Adrenal gland (tissue), 12 donors: ENCODE results near the gene PTCHD1. TPM values are rescaled to one million over a fixed set of nuclear protein-coding genes. Genes with fewer than 3 reads are reported as not detected.

Source experiments
- DNase-seq, 7 donors: peaks; one replicate each; pipeline ENCODE4 v3.0.0-alpha.2; 2019 to 2020
- H3K27ac ChIP-seq, 5 donors: fragments of 200-600 bp; sonication (generic) in 4 of 5; 1 replicate in 3 of 5; 2 replicates in 2 of 5; pipeline versions ENCODE4 v1.5.1 to v1.8.0; 2016 to 2020; ENCODE audit warnings: mild to moderate bottlenecking in 1 of 5
- H3K27me3 ChIP-seq: fragments of 200-600 bp; 2 replicates; pipeline ENCODE4 v1.8.0; 2021
- H3K36me3 ChIP-seq, 2 donors: fragments of 200-600 bp; replicated peaks in 1 of 2; 1 replicate in 1 of 2; 2 replicates in 1 of 2; pipeline versions ENCODE4 v1.5.1 to v1.8.0; 2018 to 2022
- H3K4me1 ChIP-seq, 2 donors: fragments of 200-600 bp; replicated peaks in 1 of 2; 1 replicate in 1 of 2; 2 replicates in 1 of 2; pipeline versions ENCODE4 v1.5.1 to v1.8.0; 2018 to 2021
- H3K4me3 ChIP-seq, 4 donors: fragments of 200-600 bp; sonication (generic) in 3 of 4; one replicate each; pipeline ENCODE4 v1.5.1; 2016 to 2018
- H3K9me3 ChIP-seq, 3 donors: fragments of 200-600 bp; sonication (generic) in 1 of 3; replicated peaks in 1 of 3; 1 replicate in 2 of 3; 2 replicates in 1 of 3; pipeline versions ENCODE4 v1.5.1 to v1.8.0; 2016 to 2021
- POLR2A ChIP-seq, 2 donors: fragments of 450-650 bp; IDR thresholded peaks; one replicate each; pipeline ENCODE4 v1.6.1; 2017; ENCODE audit warnings: antibody characterized with exemption in 2 of 2, mild to moderate bottlenecking in 2 of 2, moderate library complexity in 1 of 2
- WGBS, 4 donors: extraction: QIAGEN DNeasy Blood & Tissue Kit in 2 of 4; methylation state at CpG; one replicate each; pipeline versions ENCODE4 v1.1.5 to v1.1.7; 2013 to 2017; 5-methylcytosine and 5-hydroxymethylcytosine counted together
- intact Hi-C, 2 donors: fragments of 100-400 bp; cut with DNase I; formaldehyde crosslinking; loops; one replicate each; pipeline versions ENCODE4 v1.14.1 to v1.15.0; 2022 to 2023
- polyA plus RNA-seq, 3 donors: library from polyadenylated mRNA; stranded (reverse); fragments of 200-250 nt in 2 of 3; fragments of 350-450 nt in 1 of 3; fragmentation: Illumina TruSeq in 1 of 3; extraction: RNeasy Lipid Tissue Mini Kit (QIAGEN cat#74804) in 1 of 3; gene quantifications; one replicate each; pipeline ENCODE4 v1.2.3, GENCODE V29; 2013 to 2014
- total RNA-seq, 9 donors: library from RNA; depleted of rRNA in 4 of 9; stranded (reverse); fragments of >200 nt in 4 of 9; fragments of 120-200 nt in 1 of 9; fragmentation: NEBNext Ultra II Directional in 1 of 9; extraction: Animal tissue kit (Norgen Biotek cat#: 25700) in 1 of 9; gene quantifications; one replicate each; pipeline versions ENCODE4 v1.1.0 to v1.2.4, GENCODE V29; 2013 to 2023
- TF ChIP-seq, protein P1 (sequence below), 6 experiments: fragments of 450-650 bp in 4 of 6; fragments of 200-600 bp in 2 of 6; sonication (generic) in 1 of 6; IDR thresholded peaks; 1 replicate in 5 of 6; 2 replicates in 1 of 6; pipeline versions ENCODE4 v1.5.1 to v1.8.0; 2016 to 2021; ENCODE audit warnings: antibody characterized with exemption in 6 of 6, mild to moderate bottlenecking in 2 of 6, moderate library complexity in 1 of 6
- donor health status: healthy with polysubstance abuse.
- donor health status: Bipolar disorder and iron deficiency.
- donor health status: DM: yes; HTN: yes; CAD: no.
- donor health status: DM: no; HTN: no; CAD: no.
- donor health status: DM: no; HTN: no; CAD: no.
- donor health status: DM: yes; HTN: yes; CAD: no.

PTCHD1 gene
- total and polyA plus RNA-seq, 12 donors, result 0.07 to 1.7 (median 0.11) TPM; not detected in 5

DNA sequence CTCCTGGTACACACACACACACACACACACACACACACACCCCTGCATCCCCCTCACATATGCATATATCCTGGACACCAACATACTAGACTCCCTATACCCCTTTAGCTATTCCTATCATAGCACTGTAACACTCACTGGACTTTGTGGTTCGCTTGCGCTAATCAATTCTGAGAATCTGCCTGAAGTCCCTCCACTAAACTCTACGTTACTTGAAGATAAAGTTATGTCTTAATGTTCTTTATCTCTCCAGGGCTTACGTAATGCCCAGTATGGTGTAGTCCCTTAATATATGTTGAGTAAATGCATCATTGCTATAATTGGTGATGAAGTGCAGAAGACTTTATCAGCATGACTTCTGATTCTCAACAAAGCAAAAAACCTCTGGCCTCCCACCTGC, 32.3 kb downstream of the PTCHD1 start:
- peaks cover 36% of the 10 kb centered on the region for H3K27me3 ChIP-seq
- no peak overlapping the region for H3K27ac ChIP-seq
- no peak for DNase-seq
- TF ChIP-seq POLR2A (IDR thresholded peaks at IDR 0.05), result no peak
- TF ChIP-seq, protein P1, sequence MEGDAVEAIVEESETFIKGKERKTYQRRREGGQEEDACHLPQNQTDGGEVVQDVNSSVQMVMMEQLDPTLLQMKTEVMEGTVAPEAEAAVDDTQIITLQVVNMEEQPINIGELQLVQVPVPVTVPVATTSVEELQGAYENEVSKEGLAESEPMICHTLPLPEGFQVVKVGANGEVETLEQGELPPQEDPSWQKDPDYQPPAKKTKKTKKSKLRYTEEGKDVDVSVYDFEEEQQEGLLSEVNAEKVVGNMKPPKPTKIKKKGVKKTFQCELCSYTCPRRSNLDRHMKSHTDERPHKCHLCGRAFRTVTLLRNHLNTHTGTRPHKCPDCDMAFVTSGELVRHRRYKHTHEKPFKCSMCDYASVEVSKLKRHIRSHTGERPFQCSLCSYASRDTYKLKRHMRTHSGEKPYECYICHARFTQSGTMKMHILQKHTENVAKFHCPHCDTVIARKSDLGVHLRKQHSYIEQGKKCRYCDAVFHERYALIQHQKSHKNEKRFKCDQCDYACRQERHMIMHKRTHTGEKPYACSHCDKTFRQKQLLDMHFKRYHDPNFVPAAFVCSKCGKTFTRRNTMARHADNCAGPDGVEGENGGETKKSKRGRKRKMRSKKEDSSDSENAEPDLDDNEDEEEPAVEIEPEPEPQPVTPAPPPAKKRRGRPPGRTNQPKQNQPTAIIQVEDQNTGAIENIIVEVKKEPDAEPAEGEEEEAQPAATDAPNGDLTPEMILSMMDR (IDR thresholded peaks at IDR 0.05), result no peak
- H3K4me1 ChIP-seq, result no peaks in the 10 kb centered on the region
- no peaks in the 10 kb centered on the region for H3K9me3 ChIP-seq
- intact Hi-C loops, result no loop called here
- H3K4me3 ChIP-seq, result no peak overlapping the region
- 76 to 86% (median 84%) methylated on average over 4 of the region's 4 CpGs for WGBS, 4 donors
- no peaks in the 10 kb centered on the region for H3K36me3 ChIP-seq

DNA sequence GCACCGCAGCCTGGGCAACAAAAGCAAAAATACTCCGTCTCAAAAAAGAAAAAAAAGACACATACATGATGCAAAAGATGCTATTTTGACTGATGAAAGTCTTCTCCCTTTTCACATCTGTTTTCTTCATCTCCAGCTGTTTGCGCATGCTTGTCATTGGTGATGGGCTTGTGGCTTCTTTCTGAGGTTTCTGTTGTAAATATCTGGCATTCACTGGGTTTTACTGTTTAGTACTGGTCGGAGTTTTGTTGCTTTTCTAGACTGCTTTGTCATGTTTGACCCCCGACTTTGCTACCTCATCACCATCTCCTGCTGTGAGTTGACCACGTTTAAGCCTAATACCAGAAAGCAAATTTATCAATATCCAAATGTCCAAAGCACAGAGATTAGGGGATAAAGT, 34.4 kb downstream of the PTCHD1 start:
- intact Hi-C loops, result no loop called here
- Histone ChIP-seq H3K4me1 (no peaks in the 10 kb centered on the region), H3K4me3 (no peak overlapping the region), H3K27me3 (peaks cover 27% of the 10 kb centered on the region), H3K27ac (no peak overlapping the region), H3K36me3 (no peaks in the 10 kb centered on the region), H3K9me3 (no peaks in the 10 kb centered on the region)
- TF ChIP-seq, protein P1 (IDR thresholded peaks at IDR 0.05), result no peak
- no peak for TF ChIP-seq POLR2A (IDR thresholded peaks at IDR 0.05)
- 55 to 66% (median 63%) methylated on average over 6 of the region's 6 CpGs for WGBS, 4 donors
- DNase-seq, result no peak

DNA sequence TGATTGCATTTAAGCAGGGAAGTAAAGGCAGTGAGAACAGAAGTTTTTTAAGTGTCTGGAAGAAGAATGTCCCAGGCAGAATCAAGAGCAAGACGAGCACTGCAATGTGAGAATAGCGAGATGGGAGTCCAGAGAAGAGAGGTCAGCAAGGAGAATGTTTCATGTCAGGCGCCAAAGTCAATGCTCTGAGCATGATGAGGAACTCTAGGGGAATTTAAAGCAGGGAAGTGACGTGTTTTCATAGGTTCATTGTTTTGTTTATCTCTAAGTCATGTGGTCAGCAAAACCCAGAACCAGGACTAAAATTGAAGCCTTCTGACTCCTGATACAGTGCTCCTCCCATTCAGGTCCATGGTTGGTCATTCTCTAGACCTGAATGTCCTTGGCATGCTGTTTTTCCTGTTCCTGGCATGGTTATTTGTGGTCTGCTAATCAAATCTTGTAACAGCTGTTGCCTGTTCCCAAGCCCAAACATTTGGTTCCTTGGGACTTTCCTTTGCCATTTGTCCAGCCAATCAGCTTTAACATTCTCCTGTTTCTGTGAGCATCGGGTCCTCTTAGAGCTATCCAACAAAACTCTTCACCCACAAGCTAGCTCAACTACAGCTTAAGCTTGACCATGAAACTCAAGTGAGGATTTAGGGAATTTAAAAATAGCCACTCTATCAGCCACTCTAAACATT, 37.7 kb downstream of the PTCHD1 start:
- peaks cover 34% of the 10 kb centered on the region for H3K27me3 ChIP-seq
- TF ChIP-seq POLR2A (IDR thresholded peaks at IDR 0.05), result no peak
- TF ChIP-seq, protein P1 (IDR thresholded peaks at IDR 0.05), result no peak
- WGBS, 4 donors, result 44 to 62% (median 58%) methylated on average over 5 of the region's 5 CpGs

DNA sequence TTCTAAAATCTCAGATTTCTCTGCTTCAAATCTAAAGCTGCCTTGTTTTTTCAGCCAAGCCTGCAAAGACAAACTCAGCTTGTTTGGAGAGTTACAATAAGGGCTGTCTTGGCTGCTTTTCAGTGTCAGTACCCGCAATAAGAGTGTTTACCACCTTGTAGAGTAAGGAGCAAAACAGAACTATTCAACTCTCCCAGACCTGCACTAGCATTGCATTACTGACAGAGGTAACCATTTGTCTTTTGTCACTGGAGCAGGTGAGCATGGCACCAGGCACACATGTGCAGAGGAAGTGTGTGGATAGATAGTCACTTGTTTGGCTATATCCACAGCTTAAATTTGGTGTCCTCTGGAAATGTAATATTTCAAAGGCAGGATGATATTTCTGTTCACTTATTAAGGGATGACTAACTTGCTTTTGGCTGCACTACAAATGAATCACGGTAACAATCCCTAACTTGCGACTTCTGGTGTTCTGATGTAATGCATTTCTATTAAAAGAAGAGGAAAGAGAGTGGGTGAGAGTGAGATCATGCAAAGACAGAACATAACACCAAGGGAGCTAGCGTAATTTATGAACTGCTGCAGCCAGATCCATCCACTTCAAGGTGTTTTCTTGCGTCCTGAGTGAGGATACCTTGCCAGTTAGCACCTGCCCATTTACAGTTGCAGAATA, 38.6 kb downstream of the PTCHD1 start:
- intact Hi-C loops, result no loop called here

More for the DNA sequence above, 37.7 kb downstream of the PTCHD1 start:
- intact Hi-C loops, result no loop called here
- no peaks in the 10 kb centered on the region for H3K4me1 ChIP-seq
- no peak overlapping the region for H3K27ac ChIP-seq
- H3K9me3 ChIP-seq, result no peaks in the 10 kb centered on the region
- DNase-seq, result no peak
- no peaks in the 10 kb centered on the region for H3K36me3 ChIP-seq
- no peak overlapping the region for H3K4me3 ChIP-seq

More for the DNA sequence above, 38.6 kb downstream of the PTCHD1 start:
- Histone ChIP-seq H3K4me3 (no peak overlapping the region), H3K27ac (no peak overlapping the region), H3K9me3 (no peaks in the 10 kb centered on the region), H3K36me3 (no peaks in the 10 kb centered on the region), H3K4me1 (no peaks in the 10 kb centered on the region), H3K27me3 (peaks cover 39% of the 10 kb centered on the region)
- WGBS, 4 donors, result 31 to 45% (median 38%) methylated on average over 4 to 5 of the region's 5 CpGs
- DNase-seq, result no peak
- TF ChIP-seq, protein P1 (IDR thresholded peaks at IDR 0.05), result no peak
- no peak for TF ChIP-seq POLR2A (IDR thresholded peaks at IDR 0.05)
